GM18868 (cell line): ENCODE results near the gene APOC1.
"Not testable (repeated sequence)": the region's sequence is repeated elsewhere in the genome, so short reads cannot be mapped to it uniquely, and the experiment has no call there.

ENCODE experiments used
- ATAC-seq: cut with Tn5 transposase; IDR thresholded peaks from one replicate; pipeline ENCODE4 v1.9.1; 2021; ENCODE audit warnings: mild to moderate bottlenecking, moderate library complexity; ENCODE audit not compliant: unreplicated experiment

APOC1 gene

GRCh38 chr19:44889830-44890365, 24.5 kb upstream of the APOC1 start:
- no peak for ATAC-seq

DNA sequence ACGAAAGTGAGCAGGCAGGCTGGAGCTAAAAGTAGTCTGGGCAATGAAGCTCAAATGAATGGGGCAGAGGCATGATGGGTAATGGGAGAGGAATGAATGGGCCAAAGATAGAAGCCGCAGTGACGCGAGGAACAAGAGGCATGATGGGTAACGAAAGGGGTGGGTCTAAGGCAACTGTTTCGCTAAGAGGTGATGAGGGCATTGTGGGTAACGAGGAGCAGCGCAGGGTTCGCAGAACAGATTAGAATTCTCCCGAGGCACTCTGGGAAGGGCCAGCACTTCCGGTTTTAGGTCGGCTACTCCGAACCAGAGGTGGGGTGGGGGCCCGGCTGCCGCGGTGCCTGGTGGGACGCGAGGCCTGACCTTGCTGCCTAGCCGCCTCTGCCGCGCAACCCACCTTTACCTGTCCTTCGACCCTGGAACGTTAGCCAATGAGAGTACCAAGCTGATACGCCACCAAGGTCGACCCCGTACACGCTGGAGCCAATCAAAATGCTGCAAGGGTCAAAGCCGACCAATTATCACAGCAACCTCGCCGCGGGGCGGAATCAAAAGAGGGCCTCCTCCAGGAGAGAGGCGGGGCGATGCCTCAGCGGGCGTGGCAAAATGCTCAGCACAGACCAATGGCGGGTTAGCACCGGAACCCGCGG, 23.9 kb upstream of the APOC1 start:
- ATAC-seq = peak; percentile 80

DNA sequence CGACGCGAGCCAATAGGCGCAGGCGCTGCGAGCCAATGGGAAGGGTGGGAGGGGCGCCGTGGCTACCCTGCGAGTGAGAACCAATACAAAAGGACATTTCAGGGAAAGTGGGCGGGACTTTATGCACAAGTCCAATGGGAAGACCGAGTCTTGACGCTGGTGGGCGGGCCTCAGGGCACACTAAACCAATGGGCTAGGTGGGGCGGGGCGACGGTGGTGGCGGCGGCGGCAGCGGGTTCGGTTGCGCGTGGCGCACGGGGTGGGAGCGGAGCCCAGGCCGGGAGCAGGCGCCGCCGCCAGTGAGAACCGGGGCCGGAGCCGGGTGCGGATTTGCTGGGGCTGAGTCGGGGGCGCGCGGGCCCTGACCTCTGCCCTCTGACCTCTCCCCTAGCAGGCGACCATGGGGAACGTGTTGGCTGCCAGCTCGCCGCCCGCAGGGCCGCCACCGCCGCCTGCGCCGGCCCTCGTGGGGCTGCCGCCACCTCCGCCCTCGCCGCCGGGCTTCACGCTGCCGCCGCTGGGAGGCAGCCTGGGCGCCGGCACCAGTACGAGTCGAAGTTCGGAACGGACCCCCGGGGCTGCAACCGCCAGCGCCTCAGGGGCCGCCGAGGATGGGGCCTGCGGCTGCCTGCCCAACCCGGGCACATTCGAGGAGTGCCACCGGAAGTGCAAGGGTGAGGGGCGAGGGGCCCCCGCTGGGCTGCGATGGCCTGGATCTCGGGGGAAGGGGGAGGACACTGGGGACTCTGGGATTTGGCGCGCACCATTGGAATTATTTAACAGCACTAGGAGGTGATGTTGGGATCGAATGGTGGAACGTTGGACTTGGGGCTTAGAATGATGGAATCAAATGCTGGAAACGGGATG, 23.2 kb upstream of the APOC1 start, which contains the start of gene TOMM40:
TOMM40 (plus strand) TSS at position 239 of the 867 bp plus-strand sequence; CDS start at position 401, 162 bp downstream.
- ATAC-seq = peak; percentile 66

GRCh38 chr19:44892932-44893331, 21.5 kb upstream of the APOC1 start:
- no peak for ATAC-seq

DNA sequence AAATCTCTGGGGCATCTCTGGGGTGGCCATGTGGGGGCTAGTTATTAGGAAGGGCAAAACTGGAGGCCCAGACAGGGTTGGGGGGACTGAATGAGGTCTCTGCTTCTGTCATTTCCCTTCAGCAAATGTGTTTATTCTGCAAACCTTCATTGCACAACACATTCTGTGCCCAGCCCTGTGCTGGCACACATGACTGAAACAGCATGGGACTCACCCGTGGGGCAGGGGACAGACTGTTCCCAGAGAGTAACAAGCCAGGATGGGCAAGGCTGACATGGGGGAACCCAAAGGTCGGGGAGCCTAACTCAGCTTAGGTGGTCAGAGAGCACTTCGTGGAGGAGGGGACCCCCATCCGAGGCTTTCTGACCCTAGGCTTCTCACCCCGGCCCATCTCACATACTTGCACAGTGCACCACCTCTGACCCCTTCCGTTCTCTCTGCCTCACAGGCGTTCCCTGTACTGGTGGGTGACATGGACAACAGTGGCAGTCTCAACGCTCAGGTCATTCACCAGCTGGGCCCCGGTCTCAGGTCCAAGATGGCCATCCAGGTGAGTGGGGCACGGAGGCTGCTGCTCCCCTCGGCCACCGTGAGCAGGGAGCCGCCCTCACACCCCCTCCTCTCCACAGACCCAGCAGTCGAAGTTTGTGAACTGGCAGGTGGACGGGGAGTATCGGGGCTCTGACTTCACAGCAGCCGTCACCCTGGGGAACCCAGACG, 20.9 kb upstream of the APOC1 start:
- no peak for ATAC-seq

GRCh38 chr19:44894052-44894400, 20.4 kb upstream of the APOC1 start:
- no peak for ATAC-seq

- no peak for ATAC-seq
These were observed 19.5 kb upstream of the APOC1 start for GRCh38 chr19:44894946-44895345.

- no peak for ATAC-seq
These were observed 16.6 kb upstream of the APOC1 start for GRCh38 chr19:44897835-44898234.

DNA sequence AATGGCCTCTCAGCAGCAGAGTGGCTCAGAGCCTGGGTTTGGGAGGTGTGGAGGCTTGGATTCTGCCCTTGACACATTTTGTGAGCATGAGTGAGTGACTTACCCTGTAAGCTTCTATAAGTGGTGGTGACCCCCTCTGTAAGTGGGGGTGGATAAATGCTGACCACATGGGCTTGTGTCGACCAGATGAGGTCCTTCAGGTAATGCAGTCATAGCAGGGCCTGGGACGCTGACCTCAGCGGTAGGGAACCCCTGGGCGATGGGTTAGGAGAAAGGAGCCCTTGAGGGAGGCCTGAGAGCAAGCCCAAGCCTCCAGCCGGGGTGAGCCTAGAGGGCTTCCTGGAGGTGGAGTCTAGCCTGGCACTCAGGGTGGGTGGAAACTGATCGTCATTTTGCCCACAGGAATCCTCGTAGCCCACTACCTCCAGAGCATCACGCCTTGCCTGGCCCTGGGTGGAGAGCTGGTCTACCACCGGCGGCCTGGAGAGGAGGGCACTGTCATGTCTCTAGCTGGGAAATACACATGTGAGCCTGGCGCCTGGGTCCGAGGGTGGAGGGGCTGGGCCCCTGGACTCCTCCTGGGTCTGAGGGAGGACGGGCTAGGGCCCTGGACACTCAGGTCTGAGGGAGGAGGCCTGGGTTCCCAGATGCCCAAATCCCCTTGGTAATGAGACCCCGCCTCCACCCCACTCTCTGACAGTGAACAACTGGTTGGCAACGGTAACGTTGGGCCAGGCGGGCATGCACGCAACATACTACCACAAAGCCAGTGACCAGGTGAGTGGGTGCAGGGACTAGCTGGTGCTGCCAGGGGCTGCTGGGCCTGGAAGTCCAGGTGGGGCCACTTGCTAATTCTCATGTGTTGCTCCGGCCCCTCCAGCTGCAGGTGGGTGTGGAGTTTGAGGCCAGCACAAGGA, 13.8 kb upstream of the APOC1 start:
- no peak for ATAC-seq

DNA sequence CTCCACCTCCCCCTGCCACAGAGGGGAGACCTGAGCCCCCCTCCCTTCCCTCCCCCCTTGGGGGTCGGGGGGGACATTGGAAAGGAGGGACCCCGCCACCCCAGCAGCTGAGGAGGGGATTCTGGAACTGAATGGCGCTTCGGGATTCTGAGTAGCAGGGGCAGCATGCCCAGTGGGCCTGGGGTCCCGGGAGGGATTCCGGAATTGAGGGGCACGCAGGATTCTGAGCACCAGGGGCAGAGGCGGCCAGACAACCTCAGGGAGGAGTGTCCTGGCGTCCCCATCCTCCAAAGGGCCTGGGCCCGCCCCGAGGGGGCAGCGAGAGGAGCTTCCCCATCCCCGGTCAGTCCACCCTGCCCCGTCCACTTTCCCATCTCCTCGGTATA, 11.2 kb upstream of the APOC1 start:
- no peak for ATAC-seq

DNA sequence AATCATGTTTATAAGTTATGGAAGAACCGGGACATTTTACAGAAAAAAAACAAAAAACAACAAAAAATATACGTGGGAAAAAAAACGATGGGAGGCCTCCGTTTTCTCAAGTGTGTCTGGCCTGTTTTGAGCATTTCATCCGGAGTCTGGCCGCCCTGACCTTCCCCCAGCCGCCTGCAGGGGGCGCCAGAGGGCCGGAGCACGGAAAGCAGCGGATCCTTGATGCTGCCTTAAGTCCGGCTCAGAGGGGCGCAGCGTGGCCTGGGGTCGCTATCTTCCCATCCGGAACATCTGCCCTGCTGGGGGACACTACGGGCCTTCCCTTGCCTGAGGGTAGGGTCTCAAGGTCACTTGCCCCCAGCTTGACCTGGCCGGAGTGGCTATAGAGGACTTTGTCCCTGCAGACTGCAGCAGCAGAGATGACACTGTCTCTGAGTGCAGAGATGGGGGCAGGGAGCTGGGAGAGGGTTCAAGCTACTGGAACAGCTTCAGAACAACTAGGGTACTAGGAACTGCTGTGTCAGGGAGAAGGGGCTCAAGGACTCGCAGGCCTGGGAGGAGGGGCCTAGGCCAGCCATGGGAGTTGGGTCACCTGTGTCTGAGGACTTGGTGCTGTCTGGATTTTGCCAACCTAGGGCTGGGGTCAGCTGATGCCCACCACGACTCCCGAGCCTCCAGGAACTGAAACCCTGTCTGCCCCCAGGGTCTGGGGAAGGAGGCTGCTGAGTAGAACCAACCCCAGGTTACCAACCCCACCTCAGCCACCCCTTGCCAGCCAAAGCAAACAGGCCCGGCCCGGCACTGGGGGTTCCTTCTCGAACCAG, 10.6 kb upstream of the APOC1 start:
- no peak for ATAC-seq

DNA sequence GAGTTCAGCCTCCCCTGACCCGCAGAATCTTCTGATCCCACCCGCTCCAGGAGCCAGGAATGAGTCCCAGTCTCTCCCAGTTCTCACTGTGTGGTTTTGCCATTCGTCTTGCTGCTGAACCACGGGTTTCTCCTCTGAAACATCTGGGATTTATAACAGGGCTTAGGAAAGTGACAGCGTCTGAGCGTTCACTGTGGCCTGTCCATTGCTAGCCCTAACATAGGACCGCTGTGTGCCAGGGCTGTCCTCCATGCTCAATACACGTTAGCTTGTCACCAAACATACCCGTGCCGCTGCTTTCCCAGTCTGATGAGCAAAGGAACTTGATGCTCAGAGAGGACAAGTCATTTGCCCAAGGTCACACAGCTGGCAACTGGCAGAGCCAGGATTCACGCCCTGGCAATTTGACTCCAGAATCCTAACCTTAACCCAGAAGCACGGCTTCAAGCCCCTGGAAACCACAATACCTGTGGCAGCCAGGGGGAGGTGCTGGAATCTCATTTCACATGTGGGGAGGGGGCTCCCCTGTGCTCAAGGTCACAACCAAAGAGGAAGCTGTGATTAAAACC, 9.9 kb upstream of the APOC1 start:
- ATAC-seq = no peak

DNA sequence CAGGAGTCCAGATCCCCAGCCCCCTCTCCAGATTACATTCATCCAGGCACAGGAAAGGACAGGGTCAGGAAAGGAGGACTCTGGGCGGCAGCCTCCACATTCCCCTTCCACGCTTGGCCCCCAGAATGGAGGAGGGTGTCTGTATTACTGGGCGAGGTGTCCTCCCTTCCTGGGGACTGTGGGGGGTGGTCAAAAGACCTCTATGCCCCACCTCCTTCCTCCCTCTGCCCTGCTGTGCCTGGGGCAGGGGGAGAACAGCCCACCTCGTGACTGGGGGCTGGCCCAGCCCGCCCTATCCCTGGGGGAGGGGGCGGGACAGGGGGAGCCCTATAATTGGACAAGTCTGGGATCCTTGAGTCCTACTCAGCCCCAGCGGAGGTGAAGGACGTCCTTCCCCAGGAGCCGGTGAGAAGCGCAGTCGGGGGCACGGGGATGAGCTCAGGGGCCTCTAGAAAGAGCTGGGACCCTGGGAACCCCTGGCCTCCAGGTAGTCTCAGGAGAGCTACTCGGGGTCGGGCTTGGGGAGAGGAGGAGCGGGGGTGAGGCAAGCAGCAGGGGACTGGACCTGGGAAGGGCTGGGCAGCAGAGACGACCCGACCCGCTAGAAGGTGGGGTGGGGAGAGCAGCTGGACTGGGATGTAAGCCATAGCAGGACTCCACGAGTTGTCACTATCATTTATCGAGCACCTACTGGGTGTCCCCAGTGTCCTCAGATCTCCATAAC, 8.8 kb upstream of the APOC1 start, which contains the start of gene APOE:
APOE (plus strand) TSS at position 360 of the 724 bp plus-strand sequence. CDS start 829 bp downstream, outside the sequence.
- ATAC-seq = no peak

DNA sequence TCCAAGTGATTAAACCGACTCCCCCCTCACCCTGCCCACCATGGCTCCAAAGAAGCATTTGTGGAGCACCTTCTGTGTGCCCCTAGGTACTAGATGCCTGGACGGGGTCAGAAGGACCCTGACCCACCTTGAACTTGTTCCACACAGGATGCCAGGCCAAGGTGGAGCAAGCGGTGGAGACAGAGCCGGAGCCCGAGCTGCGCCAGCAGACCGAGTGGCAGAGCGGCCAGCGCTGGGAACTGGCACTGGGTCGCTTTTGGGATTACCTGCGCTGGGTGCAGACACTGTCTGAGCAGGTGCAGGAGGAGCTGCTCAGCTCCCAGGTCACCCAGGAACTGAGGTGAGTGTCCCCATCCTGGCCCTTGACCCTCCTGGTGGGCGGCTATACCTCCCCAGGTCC, 6.8 kb upstream of the APOC1 start:
- ATAC-seq = no peak

DNA sequence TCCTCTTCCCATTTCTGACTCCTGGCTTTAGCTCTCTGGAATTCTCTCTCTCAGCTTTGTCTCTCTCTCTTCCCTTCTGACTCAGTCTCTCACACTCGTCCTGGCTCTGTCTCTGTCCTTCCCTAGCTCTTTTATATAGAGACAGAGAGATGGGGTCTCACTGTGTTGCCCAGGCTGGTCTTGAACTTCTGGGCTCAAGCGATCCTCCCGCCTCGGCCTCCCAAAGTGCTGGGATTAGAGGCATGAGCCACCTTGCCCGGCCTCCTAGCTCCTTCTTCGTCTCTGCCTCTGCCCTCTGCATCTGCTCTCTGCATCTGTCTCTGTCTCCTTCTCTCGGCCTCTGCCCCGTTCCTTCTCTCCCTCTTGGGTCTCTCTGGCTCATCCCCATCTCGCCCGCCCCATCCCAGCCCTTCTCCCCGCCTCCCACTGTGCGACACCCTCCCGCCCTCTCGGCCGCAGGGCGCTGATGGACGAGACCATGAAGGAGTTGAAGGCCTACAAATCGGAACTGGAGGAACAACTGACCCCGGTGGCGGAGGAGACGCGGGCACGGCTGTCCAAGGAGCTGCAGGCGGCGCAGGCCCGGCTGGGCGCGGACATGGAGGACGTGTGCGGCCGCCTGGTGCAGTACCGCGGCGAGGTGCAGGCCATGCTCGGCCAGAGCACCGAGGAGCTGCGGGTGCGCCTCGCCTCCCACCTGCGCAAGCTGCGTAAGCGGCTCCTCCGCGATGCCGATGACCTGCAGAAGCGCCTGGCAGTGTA, 6.2 kb upstream of the APOC1 start:
- ATAC-seq = no peak

GRCh38 chr19:44908836-44909261, 5.6 kb upstream of the APOC1 start:
- no peak for ATAC-seq

DNA sequence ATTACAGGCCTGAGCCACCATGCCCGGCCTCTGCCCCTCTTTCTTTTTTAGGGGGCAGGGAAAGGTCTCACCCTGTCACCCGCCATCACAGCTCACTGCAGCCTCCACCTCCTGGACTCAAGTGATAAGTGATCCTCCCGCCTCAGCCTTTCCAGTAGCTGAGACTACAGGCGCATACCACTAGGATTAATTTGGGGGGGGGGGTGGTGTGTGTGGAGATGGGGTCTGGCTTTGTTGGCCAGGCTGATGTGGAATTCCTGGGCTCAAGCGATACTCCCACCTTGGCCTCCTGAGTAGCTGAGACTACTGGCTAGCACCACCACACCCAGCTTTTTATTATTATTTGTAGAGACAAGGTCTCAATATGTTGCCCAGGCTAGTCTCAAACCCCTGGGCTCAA, 4.6 kb upstream of the APOC1 start:
- ATAC-seq = no peak

DNA sequence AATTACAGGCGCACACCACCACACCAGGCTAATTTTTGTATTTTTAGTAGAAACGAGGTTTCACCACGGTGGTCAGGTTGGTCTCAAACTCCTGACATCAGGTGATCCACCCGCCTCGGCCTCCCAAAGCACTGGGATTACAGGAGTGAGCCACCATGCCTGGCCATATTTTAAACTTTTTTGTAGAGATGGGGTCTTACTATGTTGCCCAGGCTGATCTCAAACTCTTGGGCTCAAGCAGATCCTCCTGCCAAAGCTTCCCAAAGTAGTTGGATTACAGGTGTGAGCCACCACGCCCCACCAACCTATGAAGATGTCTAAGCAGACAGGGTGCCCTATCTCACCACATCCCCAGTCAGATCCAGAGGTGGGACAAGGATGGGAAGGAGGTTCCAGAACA, 2.5 kb upstream of the APOC1 start:
- ATAC-seq = not testable (repeated sequence)
